BLaER1 (cell line): ENCODE data around the gene ZAP70.
A peak's percentile ranks its signal among the peaks of the same experiment; 100 is the strongest.

Source experiments
- H3K27ac ChIP-seq: shearing (Covaris generic); formaldehyde crosslinking; 2 replicates; pipeline ENCODE4 v1.8.1; 2022
- H3K27me3 ChIP-seq: shearing (Covaris generic); formaldehyde crosslinking; 2 replicates; pipeline ENCODE4 v1.8.1; 2022
- H3K36me3 ChIP-seq: shearing (Covaris generic); formaldehyde crosslinking; 2 replicates; pipeline ENCODE4 v1.8.1; 2022
- H3K4me1 ChIP-seq: shearing (Covaris generic); formaldehyde crosslinking; 2 replicates; pipeline ENCODE4 v1.8.1; 2022
- H3K4me2 ChIP-seq: shearing (Covaris generic); formaldehyde crosslinking; 2 replicates; pipeline ENCODE4 v1.8.1; 2022
- H3K4me3 ChIP-seq: shearing (Covaris generic); formaldehyde crosslinking; 2 replicates; pipeline ENCODE4 v1.8.1; 2022
- H3K9ac ChIP-seq: shearing (Covaris generic); formaldehyde crosslinking; 2 replicates; pipeline ENCODE4 v1.8.1; 2022
- H3K9me3 ChIP-seq: shearing (Covaris generic); formaldehyde crosslinking; 2 replicates; pipeline ENCODE4 v1.8.1; 2022
- H4K20me1 ChIP-seq: shearing (Covaris generic); formaldehyde crosslinking; 2 replicates; pipeline ENCODE4 v1.8.1; 2022
- Cebpa-rat ChIP-seq: shearing (Covaris generic); IDR thresholded peaks from 2 replicates; pipeline ENCODE4 v1.8.1; 2022

The ZAP70 gene

DNA sequence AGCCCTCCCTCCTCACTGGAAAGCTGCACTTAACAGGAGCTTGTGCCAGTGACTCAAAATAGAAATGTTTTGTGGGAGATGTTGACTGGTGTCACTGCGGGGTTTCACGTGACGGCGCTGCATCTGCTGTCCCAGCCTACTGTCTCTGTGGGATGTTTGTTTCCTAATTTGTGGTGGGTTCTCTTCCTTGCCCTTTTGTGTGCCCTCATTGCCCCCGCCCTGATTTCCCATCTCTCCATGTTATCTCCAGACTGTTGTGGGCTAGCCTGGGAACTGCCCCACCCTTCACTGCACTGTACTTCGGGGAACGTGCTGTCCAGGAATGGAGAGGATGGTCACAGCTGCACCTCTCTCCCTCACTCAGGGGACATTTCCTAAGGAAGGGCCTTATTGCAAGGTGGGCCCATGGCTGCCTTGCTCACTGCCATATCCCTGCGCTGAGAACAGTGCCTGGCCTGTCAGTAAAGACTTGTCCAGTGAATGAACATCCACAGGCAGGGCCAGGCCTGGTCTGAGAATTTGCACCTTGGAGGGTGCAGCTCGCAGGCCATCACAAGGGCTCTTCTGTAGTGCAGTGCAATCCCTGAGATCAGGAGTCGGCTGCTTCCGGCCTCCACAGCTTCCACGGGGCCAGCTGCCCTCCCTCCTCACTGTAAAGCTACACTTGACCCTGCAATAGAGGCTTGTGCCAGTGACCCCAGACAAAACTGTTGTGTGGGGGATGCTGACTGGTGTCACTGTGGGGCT, 18.1 kb downstream of the ZAP70 start:
- Histone ChIP-seq H3K9me3 (peaks cover 13% of the 10 kb centered on the region), H3K36me3 (peaks cover 78% of the 10 kb centered on the region), H3K4me3 (peak overlapping the region; percentile 22; the same call in 1 of the 2 replicates), H3K27me3 (no peaks in the 10 kb centered on the region), H3K9ac (peak overlapping the region; percentile 65; the same call in 1 of the 2 replicates), H3K4me1 (peaks cover 93% of the 10 kb centered on the region), H4K20me1 (peaks cover 16% of the 10 kb centered on the region; the same call in 1 of the 2 replicates), H3K27ac (peak overlapping the region; percentile 99), H3K4me2 (peak overlapping the region; percentile 92)
- no peak for TF ChIP-seq Cebpa-rat

DNA sequence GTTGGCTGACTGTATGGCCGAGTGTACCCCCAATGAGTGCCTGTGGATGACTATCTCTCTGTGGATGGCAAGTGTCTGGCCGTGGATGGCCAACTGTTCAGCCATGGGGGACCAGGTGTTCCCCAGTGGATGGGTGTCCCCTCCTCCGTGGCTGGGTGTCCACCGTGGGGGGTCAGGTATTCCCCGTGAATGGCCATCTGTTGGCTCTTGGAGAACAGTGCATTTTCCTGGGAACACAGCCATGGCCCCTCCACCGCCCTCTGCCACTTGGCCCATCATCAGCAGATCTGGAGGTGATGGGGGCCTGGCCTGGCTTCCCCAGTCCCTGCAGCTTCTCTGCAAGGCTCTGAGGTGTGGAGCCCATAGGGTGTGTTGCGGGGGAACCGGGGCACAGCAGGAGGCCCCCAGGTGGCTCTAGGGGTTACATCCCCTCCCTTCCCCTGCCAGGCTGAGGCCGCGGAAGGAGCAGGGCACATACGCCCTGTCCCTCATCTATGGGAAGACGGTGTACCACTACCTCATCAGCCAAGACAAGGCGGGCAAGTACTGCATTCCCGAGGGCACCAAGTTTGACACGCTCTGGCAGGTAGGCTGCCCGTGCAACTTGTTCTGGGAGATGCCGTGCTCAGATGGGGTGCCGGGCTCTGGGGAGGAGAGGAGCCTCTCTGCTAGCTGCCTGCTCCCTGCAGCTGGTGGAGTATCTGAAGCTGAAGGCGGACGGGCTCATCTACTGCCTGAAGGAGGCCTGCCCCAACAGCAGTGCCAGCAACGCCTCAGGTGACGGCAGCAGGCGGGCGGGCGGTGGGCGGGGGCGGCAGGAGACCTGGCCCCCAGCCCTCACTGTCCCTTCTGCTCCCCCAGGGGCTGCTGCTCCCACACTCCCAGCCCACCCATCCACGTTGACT, 19.3 kb downstream of the ZAP70 start:
- peak overlapping the region; percentile 92 for H3K4me2 ChIP-seq
- peaks cover 16% of the 10 kb centered on the region; the same call in 1 of the 2 replicates for H4K20me1 ChIP-seq
- H3K36me3 ChIP-seq, result peaks cover 84% of the 10 kb centered on the region

DNA sequence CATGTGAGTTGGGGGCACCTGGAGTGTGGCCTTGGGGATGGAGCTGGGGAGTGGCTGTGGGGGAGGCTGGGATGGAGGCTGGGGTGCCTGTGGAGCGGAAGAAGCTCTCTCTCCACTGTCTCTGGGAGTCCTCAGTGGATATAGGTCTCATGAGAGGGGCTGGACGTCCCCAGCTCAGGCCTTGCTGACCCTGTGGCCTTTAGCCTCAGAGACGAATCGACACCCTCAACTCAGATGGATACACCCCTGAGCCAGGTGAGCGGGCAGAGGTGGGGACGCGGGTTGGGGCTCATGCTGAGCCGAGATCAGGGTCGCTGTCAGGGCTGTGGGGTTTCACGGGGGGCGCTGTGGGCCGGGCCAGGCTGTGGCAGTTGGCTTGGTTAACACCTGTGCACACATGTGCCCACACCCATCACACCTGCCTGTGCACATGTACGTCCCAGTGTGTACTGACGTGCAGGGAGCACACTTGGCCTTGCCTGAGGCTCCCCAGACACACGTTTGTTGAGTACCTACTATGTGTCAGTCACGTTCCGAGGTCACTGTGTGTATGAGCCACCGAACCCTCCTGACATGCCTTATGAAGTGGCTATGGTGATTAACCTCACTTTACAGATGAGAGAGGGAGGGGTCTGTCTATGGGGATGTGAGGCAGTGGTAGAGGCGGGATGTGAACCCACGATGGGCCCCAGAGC, 20.1 kb downstream of the ZAP70 start:
- peaks cover 16% of the 10 kb centered on the region; the same call in 1 of the 2 replicates for H4K20me1 ChIP-seq
- no peak overlapping the region for H3K4me3 ChIP-seq
- peak overlapping the region; percentile 99 for H3K27ac ChIP-seq
- no peak for TF ChIP-seq Cebpa-rat
- H3K36me3 ChIP-seq, result peaks cover 92% of the 10 kb centered on the region
- H3K9ac ChIP-seq, result no peak overlapping the region
- no peaks in the 10 kb centered on the region for H3K27me3 ChIP-seq
- H3K4me2 ChIP-seq, result peak overlapping the region; percentile 92; the same call in 1 of the 2 replicates
- peaks cover 13% of the 10 kb centered on the region for H3K9me3 ChIP-seq
- H3K4me1 ChIP-seq, result peaks cover 73% of the 10 kb centered on the region

More for the DNA sequence above, 19.3 kb downstream of the ZAP70 start:
- Histone ChIP-seq H3K27me3 (no peaks in the 10 kb centered on the region), H3K4me1 (peaks cover 81% of the 10 kb centered on the region), H3K27ac (peak overlapping the region; percentile 99), H3K9ac (no peak overlapping the region), H3K9me3 (peaks cover 13% of the 10 kb centered on the region), H3K4me3 (no peak overlapping the region)
- no peak for TF ChIP-seq Cebpa-rat

DNA sequence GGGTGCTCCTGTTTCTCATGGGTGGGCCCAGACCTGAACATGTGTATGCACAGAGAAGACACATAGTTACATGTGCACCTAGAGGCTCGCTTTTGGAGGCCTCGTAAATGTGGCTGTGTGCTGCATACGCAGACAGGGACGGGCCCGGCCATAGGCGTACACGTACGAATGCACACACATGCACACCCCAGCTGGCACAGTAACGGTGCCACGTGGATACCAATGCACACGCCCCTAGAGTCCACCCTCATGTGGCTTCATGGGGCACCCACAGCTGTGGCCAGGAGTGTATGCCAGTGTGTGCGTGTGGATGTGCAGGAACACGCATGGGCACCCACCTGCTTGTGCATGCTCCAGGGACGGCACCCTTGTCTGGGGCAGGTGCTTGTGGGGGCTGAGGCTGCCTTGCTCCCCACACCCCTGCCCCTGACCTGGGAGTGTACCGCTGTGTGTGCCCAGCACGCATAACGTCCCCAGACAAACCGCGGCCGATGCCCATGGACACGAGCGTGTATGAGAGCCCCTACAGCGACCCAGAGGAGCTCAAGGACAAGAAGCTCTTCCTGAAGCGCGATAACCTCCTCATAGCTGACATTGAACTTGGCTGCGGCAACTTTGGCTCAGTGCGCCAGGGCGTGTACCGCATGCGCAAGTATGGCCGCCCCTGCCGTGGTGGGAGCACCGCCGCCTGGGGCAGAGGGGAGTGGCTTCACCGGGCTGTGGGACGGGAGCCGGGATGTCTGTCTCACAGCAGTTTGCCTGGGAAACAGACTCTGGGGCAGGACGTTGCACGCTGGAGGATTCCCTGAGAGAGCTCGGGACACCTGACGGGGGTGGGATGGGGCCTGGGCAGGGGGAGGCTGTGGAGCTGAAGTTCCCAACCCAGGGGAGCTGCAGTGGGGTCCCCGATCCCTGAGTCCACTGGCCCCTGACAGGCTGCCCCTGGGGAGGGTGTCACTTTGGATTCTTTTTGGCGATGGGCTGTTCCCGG, 21.0 kb downstream of the ZAP70 start:
- Histone ChIP-seq H3K36me3 (peaks cover 93% of the 10 kb centered on the region), H4K20me1 (peaks cover 16% of the 10 kb centered on the region; the same call in 1 of the 2 replicates), H3K27me3 (no peaks in the 10 kb centered on the region), H3K4me2 (no peak overlapping the region), H3K27ac (peak overlapping the region; percentile 9; the same call in 1 of the 2 replicates), H3K9me3 (peaks cover 13% of the 10 kb centered on the region), H3K4me1 (peaks cover 65% of the 10 kb centered on the region), H3K4me3 (no peak overlapping the region), H3K9ac (no peak overlapping the region)
- TF ChIP-seq Cebpa-rat, result no peak

DNA sequence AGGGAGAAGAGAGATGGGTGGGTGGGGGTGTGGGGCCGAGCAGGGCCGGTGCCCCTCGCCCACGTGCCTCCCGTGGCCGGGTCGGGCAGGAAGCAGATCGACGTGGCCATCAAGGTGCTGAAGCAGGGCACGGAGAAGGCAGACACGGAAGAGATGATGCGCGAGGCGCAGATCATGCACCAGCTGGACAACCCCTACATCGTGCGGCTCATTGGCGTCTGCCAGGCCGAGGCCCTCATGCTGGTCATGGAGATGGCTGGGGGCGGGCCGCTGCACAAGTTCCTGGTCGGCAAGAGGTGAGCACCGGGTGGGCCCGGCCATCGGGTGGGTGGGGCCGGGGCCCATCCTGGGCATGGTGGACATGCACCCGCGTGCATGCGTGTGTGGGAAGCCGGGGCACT, 21.8 kb downstream of the ZAP70 start:
- H3K4me1 ChIP-seq, result peaks cover 57% of the 10 kb centered on the region
- H3K36me3 ChIP-seq, result peaks cover 93% of the 10 kb centered on the region
- H3K4me3 ChIP-seq, result no peak overlapping the region
- H3K4me2 ChIP-seq, result no peak overlapping the region
- no peak overlapping the region for H3K27ac ChIP-seq
- H3K9me3 ChIP-seq, result peaks cover 6% of the 10 kb centered on the region
- peaks cover 16% of the 10 kb centered on the region; the same call in 1 of the 2 replicates for H4K20me1 ChIP-seq
- H3K9ac ChIP-seq, result no peak overlapping the region
- TF ChIP-seq Cebpa-rat, result no peak
- H3K27me3 ChIP-seq, result no peaks in the 10 kb centered on the region

DNA sequence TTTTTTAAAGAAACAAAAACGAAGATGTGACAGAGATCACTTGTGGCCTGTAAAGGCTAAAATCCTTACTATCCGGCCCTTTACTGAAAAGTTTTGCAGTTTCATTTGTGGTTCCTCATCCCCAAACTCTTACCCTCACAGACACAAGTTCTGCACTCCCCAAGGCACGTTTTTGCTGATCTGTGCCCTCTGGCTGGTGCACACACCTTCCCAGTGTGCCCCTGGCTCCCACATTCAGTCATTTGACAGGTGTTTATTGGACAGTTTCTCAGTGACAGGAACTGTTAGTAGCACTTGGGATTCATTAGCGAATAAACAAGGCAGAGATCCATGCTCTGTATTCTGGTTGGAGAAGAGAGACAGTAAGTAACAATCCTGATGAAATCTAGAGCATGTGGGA, 22.8 kb downstream of the ZAP70 start:
- Histone ChIP-seq H3K36me3 (peaks cover 98% of the 10 kb centered on the region), H4K20me1 (peaks cover 16% of the 10 kb centered on the region; the same call in 1 of the 2 replicates), H3K4me1 (peaks cover 46% of the 10 kb centered on the region), H3K4me2 (no peak overlapping the region), H3K4me3 (no peak overlapping the region), H3K27ac (peak overlapping the region; percentile 28), H3K9ac (no peak overlapping the region), H3K27me3 (no peaks in the 10 kb centered on the region), H3K9me3 (no peaks in the 10 kb centered on the region)
- TF ChIP-seq Cebpa-rat, result no peak

DNA sequence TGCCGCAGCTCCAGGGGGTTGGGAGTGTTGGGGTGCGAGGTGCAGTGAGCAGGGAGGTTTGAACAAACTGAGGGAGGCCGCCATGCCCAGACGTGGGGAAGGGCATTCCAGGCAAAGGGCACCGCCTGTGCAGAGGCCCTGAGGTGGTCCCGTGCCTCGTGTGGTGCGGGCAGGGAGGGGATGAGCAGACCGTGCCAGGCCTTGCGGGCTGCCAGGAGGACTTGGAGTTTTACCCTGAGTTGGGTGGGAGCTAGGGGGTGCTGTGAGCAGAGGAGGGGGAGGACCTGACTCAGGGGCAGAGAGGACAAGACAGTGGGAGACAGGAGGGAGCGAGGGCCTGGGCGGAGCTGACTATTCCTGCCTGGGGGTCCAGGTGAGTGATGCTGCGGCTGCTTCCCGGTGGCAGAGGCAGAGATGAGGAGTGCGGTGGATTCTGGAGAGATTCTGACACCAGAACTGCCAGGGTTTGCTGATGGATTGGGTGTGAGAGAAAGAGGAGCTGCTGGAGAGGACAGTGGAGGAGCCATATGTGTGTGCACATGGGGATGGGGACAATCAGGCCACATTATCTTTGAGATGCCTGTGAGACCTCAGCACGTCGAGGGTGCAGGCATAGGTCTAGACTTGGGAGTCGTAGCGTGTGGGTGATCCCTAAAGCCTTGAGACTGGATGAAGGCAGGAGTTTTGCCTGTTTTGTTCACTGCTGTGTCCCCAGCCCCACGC, 23.4 kb downstream of the ZAP70 start:
- no peaks in the 10 kb centered on the region for H3K9me3 ChIP-seq
- no peak overlapping the region for H3K9ac ChIP-seq
- peaks cover 100% of the 10 kb centered on the region for H3K36me3 ChIP-seq
- no peak overlapping the region for H3K4me2 ChIP-seq
- peak overlapping the region; percentile 28 for H3K27ac ChIP-seq
- H3K4me1 ChIP-seq, result peaks cover 45% of the 10 kb centered on the region
- no peaks in the 10 kb centered on the region for H3K27me3 ChIP-seq
- H4K20me1 ChIP-seq, result peaks cover 12% of the 10 kb centered on the region; the same call in 1 of the 2 replicates
- no peak for TF ChIP-seq Cebpa-rat
- no peak overlapping the region for H3K4me3 ChIP-seq
